K562 (cell line): Measurements from ENCODE around the gene UROD. TPM values are rescaled to one million over a fixed set of nuclear protein-coding genes. Genes with fewer than 3 reads are reported as not detected.
A peak's percentile ranks its signal among the peaks of the same experiment; 100 is the strongest.

Experiments used
- ARHGAP35 ChIP-seq: fragments of 450-650 bp; IDR thresholded peaks from 2 replicates; pipeline ENCODE4 v1.6.1; 2018; ENCODE audit not compliant: partially characterized antibody
- DNMT1 ChIP-seq: fragments of 450-650 bp; IDR thresholded peaks from 2 replicates; pipeline ENCODE4 v1.6.1; 2016; ENCODE audit warnings: antibody characterized with exemption, mild to moderate bottlenecking
- FUS ChIP-seq: fragments of 200-400 bp; formaldehyde crosslinking; optimal IDR thresholded peaks from 2 replicates; pipeline ENCODE3; 2017; ENCODE audit warnings: low read depth, low read length
- HDAC3 ChIP-seq: fragments of 450-650 bp; IDR thresholded peaks from 2 replicates; pipeline ENCODE4 v1.6.1; 2018; ENCODE audit warnings: borderline replicate concordance, mild to moderate bottlenecking, moderate library complexity; ENCODE audit not compliant: partially characterized antibody
- MYBL2 ChIP-seq, 2 experiments: fragments of 450-650 bp in 1 of 2; sonication (generic) in 1 of 2; formaldehyde crosslinking in 1 of 2; IDR thresholded peaks; 2 replicates each; pipeline versions ENCODE4 v1.6.1 to v1.8.1; 2017 to 2022; ENCODE audit warnings: borderline replicate concordance in 1 of 2, inconsistent platforms in 1 of 2, low read depth in 1 of 2, mild to moderate bottlenecking in 1 of 2, missing genetic modification reagents in 1 of 2, moderate library complexity in 1 of 2
- SMARCA4 ChIP-seq: fragments of 450-650 bp; IDR thresholded peaks from 2 replicates; pipeline ENCODE4 v1.6.1; 2016
- SP2 ChIP-seq: IDR thresholded peaks from 2 replicates; pipeline ENCODE4 v1.6.1; 2011; ENCODE audit warnings: mild to moderate bottlenecking, low read depth, low read length, moderate library complexity; ENCODE audit not compliant: poor library complexity, severe bottlenecking; ENCODE audit errors: extremely low read depth
- ZBTB7A ChIP-seq: IDR thresholded peaks from 2 replicates; pipeline ENCODE4 v1.6.1; 2011; ENCODE audit warnings: low read depth, mild to moderate bottlenecking, low read length, moderate library complexity, borderline replicate concordance; ENCODE audit not compliant: control insufficient read depth
- ZC3H11A ChIP-seq: IDR thresholded peaks from 2 replicates; pipeline ENCODE4 v1.6.1; 2012; ENCODE audit warnings: low read depth, low read length, improper control_type of control experiment
- ZNF140 ChIP-seq: fragments of 250-450 bp; sonication (Bioruptor Pico); IDR thresholded peaks from 2 replicates; pipeline ENCODE4 v1.8.0; 2021; ENCODE audit warnings: moderate library complexity, mild to moderate bottlenecking, inconsistent platforms
- ZNF253 ChIP-seq: fragments of 250-450 bp; sonication (Bioruptor Pico); conservative IDR thresholded peaks from 2 replicates; pipeline ENCODE4 v1.6.1; 2021; ENCODE audit warnings: mild to moderate bottlenecking
- ZNF347 ChIP-seq: fragments of 450-650 bp; formaldehyde crosslinking; IDR thresholded peaks from 2 replicates; pipeline ENCODE4 v1.4.0; 2020; ENCODE audit warnings: low read depth, mild to moderate bottlenecking, moderate library complexity
- polyA plus RNA-seq, 8 experiments: library from polyadenylated mRNA; depleted of rRNA in 4 of 8; stranded (reverse) in 5 of 8; unstranded in 3 of 8; fragments of >200 nt; fragmentation: Nextera tagmentation in 2 of 8; fragmentation: Illumina TruSeq in 1 of 8; extraction: Ambion mirVana in 2 of 8; extraction: Trizol in 1 of 8; gene quantifications; 2 replicates each; pipeline versions ENCODE4 v1.2.1 to v1.2.3, GENCODE V29; 2011 to 2014; ENCODE audit warnings: inconsistent platforms in 1 of 8, missing spikeins in 1 of 8
- total RNA-seq, 7 experiments: library from RNA; depleted of rRNA in 6 of 7; stranded (reverse); fragments of >200 nt in 6 of 7; fragmentation: Illumina TruSeq in 2 of 7; extraction: Trizol in 2 of 7; gene quantifications; 2 replicates each; pipeline versions ENCODE4 v1.2.1 to v1.2.3, GENCODE V29; 2011 to 2021; ENCODE audit warnings: low replicate concordance in 1 of 7
- TF ChIP-seq, protein P1 (sequence below), 2 experiments: fragments of 200-800 bp in 1 of 2; sonication (Bioruptor generic) in 1 of 2; sonication (generic) in 1 of 2; formaldehyde crosslinking in 1 of 2; IDR thresholded peaks in 1 of 2; conservative IDR thresholded peaks in 1 of 2; 2 replicates each; pipeline versions ENCODE4 v1.5.0 to v1.6.1; 2016 to 2020; ENCODE audit warnings: missing compliant biosample characterization in 1 of 2, missing genetic modification characterization in 1 of 2, missing genetic modification reagents in 1 of 2
- TF ChIP-seq, protein P2 (sequence below): fragments of 250-450 bp; sonication (Bioruptor Pico); IDR thresholded peaks from 2 replicates; pipeline ENCODE4 v1.5.1; 2021; ENCODE audit warnings: mild to moderate bottlenecking
- TF ChIP-seq, protein P3 (sequence below): sonication (generic); formaldehyde crosslinking; IDR thresholded peaks from 2 replicates; pipeline ENCODE4 v1.9.0; 2022; ENCODE audit warnings: mild to moderate bottlenecking, missing genetic modification reagents
- TF ChIP-seq, protein P4 (sequence below), 2 experiments: fragments of 450-650 bp; conservative IDR thresholded peaks; 2 replicates each; pipeline ENCODE4 v1.6.1; 2017; ENCODE audit warnings: mild to moderate bottlenecking in 2 of 2, moderate library complexity in 2 of 2
- TF ChIP-seq, protein P5 (sequence below), 2 experiments: IDR thresholded peaks; 2 replicates each; pipeline ENCODE4 v1.6.1; 2012; ENCODE audit warnings: improper control_type of control experiment in 2 of 2, low read depth in 2 of 2, low read length in 2 of 2, borderline replicate concordance in 1 of 2

UROD gene
- total and polyA plus RNA-seq, 9 of the 15 experiments (the other 6 are each of a cell fraction or from before 2014, with no cell fraction given): 533 to 2,933 (median 1,100) TPM

DNA sequence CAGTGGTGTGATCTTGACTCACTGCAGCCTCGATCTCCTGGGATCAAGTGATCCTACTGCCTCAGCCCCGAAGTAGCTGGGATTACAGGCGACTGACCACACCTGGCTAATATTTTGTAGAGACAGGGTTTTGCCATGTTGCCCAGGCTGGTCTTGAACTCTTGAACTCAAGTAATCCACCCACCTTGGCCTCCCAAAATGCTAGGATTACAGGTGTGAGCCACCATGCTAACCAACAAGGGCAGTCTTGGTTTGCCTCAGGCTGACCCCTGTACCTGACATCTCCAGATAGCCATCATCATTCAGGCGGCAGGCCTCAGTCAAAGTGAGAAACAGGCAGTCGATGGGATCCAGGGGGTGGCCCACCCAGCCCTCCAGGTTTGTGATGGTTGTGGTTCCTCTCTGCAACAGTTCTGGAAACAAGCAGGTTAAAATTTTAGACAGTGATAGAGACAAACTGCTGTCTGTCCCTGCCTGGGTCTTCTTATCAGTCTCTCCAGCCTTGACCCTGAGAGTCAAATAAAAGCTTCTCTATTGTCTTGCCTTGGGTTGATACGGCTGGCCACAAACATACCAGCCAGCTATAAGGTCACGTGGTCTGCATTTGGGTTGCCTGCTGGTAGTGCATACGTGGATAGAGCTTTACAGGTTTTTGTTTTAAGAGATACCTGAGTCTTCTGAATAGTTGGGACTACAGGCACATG, 26.8 kb downstream of the UROD start (continued):
- TF ChIP-seq MYBL2 (IDR thresholded peaks at IDR 0.05; ENCODE audit: low read depth) (no peak), MYBL2 (CRISPR knock-in tag; IDR thresholded peaks at IDR 0.05; ENCODE audit: borderline replicate concordance) (no peak), ZC3H11A (no peak), ZNF347 (CRISPR knock-in tag) (no peak), DNMT1 (no peak), ZBTB7A (no peak), ZNF253 (CRISPR knock-in tag) (no peak), SMARCA4 (peak; percentile 94), ARHGAP35 (no peak), ZNF140 (CRISPR knock-in tag) (no peak), SP2 (no peak), HDAC3 (peak; percentile 93), FUS (no peak)
- TF ChIP-seq, protein P1, sequence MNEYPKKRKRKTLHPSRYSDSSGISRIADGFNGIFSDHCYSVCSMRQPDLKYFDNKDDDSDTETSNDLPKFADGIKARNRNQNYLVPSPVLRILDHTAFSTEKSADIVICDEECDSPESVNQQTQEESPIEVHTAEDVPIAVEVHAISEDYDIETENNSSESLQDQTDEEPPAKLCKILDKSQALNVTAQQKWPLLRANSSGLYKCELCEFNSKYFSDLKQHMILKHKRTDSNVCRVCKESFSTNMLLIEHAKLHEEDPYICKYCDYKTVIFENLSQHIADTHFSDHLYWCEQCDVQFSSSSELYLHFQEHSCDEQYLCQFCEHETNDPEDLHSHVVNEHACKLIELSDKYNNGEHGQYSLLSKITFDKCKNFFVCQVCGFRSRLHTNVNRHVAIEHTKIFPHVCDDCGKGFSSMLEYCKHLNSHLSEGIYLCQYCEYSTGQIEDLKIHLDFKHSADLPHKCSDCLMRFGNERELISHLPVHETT (CRISPR knock-in tag; conservative IDR thresholded peaks at IDR 0.05 in 1 of 2, IDR thresholded peaks at IDR 0.05 in 1 of 2): peak in 1 of 2 experiments; percentile 80; a peak in 2 of 4 replicates
- TF ChIP-seq, protein P2, sequence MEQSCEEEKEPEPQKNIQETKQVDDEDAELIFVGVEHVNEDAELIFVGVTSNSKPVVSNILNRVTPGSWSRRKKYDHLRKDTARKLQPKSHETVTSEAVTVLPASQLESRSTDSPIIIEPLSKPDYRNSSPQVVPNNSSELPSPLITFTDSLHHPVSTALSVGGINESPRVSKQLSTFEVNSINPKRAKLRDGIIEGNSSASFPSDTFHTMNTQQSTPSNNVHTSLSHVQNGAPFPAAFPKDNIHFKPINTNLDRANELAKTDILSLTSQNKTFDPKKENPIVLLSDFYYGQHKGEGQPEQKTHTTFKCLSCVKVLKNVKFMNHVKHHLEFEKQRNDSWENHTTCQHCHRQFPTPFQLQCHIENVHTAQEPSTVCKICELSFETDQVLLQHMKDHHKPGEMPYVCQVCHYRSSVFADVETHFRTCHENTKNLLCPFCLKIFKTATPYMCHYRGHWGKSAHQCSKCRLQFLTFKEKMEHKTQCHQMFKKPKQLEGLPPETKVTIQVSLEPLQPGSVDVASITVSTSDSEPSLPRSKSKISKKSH: no peak
- TF ChIP-seq, protein P3, sequence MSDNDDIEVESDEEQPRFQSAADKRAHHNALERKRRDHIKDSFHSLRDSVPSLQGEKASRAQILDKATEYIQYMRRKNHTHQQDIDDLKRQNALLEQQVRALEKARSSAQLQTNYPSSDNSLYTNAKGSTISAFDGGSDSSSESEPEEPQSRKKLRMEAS (CRISPR knock-in tag): peak; percentile 83
- TF ChIP-seq, protein P4, sequence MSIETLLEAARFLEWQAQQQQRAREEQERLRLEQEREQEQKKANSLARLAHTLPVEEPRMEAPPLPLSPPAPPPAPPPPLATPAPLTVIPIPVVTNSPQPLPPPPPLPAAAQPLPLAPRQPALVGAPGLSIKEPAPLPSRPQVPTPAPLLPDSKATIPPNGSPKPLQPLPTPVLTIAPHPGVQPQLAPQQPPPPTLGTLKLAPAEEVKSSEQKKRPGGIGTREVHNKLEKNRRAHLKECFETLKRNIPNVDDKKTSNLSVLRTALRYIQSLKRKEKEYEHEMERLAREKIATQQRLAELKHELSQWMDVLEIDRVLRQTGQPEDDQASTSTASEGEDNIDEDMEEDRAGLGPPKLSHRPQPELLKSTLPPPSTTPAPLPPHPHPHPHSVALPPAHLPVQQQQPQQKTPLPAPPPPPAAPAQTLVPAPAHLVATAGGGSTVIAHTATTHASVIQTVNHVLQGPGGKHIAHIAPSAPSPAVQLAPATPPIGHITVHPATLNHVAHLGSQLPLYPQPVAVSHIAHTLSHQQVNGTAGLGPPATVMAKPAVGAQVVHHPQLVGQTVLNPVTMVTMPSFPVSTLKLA (conservative IDR thresholded peaks at IDR 0.05): peak; percentile 55 to 77; a peak in 3 of 4 replicates
- TF ChIP-seq, protein P5, sequence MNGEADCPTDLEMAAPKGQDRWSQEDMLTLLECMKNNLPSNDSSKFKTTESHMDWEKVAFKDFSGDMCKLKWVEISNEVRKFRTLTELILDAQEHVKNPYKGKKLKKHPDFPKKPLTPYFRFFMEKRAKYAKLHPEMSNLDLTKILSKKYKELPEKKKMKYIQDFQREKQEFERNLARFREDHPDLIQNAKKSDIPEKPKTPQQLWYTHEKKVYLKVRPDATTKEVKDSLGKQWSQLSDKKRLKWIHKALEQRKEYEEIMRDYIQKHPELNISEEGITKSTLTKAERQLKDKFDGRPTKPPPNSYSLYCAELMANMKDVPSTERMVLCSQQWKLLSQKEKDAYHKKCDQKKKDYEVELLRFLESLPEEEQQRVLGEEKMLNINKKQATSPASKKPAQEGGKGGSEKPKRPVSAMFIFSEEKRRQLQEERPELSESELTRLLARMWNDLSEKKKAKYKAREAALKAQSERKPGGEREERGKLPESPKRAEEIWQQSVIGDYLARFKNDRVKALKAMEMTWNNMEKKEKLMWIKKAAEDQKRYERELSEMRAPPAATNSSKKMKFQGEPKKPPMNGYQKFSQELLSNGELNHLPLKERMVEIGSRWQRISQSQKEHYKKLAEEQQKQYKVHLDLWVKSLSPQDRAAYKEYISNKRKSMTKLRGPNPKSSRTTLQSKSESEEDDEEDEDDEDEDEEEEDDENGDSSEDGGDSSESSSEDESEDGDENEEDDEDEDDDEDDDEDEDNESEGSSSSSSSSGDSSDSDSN (IDR thresholded peaks at IDR 0.05; ENCODE audit: borderline replicate concordance in 1 of 2, low read depth in 2 of 2, low read length in 2 of 2): no peak
